Globus pallidus (tissue), 1 donor: ENCODE results near the gene NSMCE4A.
"Not testable (repeated sequence)": the region's sequence is repeated elsewhere in the genome, so short reads cannot be mapped to it uniquely, and the experiment has no call there.

Source experiments
- DNase-seq: peaks from one replicate; pipeline ENCODE4 v3.0.0-alpha.2; 2015; ENCODE audit warnings: low spot score

The NSMCE4A gene

DNA sequence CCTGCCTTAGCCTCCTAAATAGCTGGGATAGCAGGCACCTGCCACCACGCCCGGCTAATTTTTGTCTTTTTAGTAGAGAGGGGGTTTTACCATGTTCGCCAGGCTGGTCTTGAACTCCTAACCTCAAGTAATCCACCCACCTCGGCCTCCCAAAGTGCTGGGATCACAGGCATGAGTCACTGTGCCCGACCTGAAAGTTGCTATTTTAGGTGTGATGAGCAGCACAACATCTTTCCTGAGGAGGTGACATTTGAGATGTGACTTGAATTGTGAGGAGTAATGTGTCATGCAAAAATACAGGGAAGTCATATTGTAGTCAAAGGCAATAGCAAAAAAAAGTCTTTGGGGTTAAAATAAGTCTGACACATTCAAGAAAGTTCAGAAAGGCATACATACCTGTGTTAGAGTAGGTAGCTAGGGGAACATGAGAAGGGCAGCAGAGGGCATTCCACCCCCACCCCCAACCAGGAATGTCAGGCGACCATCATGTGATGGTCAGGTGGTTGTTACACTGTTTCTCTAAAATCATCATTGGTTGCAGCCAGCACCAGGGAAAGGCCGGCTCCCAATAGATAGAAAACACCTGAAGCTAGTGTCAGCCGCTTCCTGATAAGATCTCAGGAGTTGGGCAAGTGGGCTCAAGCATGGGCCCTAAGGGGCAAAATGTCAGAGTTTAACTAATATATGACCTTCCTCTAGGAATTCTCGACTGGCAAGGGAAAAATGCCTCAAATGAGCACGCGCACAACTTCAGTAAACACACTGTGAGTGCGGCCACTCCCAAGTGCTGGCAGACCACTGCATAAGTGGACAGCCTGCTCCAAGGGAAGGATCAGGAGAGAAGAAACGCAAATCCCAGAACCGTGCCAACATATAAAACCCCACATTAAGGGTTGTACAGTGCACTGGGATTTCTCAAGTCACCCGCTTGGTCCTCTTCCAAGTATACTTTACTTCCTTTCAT, 13.6 kb upstream of the NSMCE4A start, which contains the start of gene TACC2:
TACC2 (plus strand) TSS at position 803 of the 964 bp plus-strand sequence. CDS start 32,819 bp downstream, outside the sequence.
- DNase-seq, result no peak

DNA sequence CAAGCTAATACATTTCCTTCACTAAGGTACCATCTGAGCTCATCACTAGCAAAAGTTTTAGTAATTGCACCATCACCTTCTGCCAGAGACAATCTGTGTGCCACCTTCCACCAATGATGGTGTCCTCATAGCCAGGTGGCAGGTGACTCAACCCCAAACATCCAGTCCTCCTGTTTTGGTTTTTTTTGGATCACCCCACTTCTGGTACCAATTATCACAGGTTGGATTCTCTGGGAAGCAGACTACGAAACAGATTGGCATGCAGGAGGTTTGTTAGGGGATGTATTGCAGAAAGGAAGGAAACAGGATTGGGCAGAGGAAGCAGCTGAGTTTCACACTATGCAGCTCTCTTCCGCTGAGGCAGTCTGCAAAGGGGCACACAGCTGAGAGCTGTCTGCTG, 9.4 kb upstream of the NSMCE4A start:
- DNase-seq, result no peak

DNA sequence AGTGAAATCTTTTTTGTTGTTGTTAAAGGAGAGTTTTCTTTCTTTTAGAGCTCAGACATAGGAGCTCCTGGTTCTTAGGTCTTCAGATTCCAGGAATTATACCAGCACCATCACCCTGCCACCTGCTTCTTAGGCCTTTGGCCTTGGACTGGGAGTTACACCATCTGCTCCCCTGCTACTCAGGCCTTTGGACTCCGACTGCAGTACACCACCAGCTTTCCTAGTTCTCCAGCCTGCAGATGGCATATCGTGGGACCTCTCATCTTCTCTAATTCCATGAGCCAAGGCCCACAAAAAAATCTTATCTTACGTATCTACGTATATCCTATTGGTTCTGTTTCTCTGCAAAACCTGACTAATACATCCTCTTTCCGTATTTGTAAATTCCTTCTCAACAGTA, 8.8 kb upstream of the NSMCE4A start:
- no peak for DNase-seq

DNA sequence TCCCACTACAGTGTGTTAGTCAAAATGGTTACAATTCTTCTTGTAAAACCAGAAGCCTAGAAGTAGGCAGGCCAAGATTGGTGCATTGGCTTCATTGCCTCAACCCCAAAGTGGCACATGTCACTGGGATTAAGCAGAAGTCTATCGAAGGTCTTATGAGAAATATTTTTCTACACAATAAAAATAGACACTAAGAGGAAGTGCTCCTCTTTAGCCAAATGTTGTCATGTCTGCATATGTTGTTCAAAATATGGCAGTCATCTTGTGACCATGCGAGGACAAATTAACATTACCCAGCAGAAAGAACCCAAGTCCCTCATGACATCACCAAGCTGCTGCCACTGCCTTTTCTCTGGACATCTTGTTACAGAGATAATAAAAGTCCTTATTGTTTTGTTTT, 6.3 kb upstream of the NSMCE4A start:
- DNase-seq, result no peak

DNA sequence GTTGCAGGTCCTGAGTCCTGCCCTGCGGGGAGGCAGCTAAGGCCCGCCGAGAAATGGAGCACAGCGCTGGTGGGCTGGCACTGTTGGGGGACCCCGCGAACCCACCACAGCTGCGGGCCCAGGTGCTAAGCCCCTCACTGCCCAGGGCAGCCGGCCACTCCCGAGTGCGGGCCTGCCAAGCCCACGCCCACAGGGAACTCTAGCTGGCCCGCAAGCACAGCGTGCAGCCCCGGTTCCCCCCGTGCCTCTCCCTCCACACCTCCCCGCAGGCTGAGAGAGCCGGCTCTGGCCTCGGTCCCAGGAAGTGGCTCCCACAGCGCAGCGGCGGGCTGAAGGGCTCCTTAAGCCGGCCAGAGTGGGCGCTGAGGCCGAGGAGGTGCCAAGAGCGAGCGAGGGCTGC, 3.5 kb upstream of the NSMCE4A start:
- DNase-seq, result no peak

DNA sequence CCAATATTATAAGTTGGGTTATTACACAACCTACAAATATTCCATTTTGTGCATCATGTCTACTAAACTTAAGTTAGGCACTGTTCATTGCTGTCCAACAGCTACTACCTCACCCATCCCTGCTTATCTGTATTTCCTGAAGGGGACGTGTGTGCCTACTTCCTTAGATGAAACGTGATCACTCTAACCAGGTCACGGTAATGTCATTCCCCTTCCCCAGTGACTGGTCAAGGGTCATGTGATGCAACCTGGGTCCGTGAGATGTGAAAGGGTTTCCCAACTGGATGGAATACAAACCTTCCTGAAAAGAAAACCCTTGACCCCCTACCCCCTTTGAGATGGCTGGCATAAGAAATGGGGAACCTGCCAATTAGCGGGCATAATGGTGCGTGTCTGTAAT, 1.6 kb upstream of the NSMCE4A start:
- DNase-seq, result no peak

DNA sequence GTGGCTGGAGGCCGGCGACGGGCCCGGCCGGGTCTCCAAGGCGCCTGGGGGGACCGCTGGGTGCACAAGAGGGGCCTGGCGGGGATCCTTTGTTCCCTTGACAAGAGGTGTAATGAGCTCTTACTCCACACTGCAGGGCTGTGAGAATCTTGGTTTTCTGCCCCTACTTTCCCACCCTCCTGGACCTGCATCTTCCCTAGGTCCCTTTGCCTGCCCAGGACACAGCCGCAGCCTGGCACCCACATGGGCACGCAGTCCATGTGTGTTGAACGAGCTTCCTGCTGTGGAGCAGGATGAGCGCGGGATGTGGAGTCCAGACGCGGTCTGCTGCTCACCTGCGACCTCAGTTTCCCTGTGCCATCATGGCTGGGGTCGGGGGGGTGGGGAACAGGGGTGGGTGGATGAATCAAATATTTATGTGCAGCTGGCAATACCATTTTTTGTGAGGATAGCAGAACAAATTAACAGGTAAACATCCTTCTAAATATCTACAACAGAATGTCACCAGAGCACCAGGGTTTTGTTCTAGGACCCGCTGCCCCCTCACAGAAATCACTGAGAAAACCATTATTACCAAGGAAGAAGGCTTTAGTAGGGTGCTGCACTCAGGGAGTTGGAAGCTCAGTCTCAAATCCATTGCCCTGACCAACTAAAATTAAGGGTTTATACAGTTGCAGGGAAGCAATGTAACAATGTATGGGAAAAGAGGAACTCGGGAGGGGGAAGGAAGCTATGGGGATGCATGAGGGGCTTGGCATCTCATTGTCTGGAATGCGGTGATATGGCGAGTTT, 474 bp upstream of the NSMCE4A start:
- DNase-seq, result no peak

DNA sequence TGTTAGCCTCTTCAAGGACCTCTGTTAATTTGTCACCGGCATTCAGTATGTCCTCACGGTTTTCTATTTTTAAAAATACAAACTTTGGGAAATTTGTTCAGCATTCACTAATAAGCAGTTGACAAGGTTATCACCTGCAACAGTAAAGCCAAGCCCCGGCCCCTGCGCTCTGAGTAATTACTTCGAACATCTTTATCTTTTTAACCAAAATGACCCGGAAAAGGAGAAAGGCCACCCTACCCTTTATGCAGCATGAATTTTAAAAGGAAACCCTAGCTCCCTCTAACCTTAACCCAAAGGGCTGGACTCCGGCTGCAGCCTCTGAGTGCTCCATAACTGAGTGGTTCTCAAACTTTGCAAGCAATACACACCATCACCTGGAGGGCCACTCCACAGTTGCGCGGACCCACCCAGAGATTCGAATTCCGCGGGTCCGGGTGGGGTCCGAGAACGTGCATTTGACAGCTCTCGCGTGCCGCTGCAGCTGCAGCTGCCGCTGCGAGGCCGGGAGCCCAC, 940 bp downstream of the NSMCE4A start:
- DNase-seq, result no peak

DNA sequence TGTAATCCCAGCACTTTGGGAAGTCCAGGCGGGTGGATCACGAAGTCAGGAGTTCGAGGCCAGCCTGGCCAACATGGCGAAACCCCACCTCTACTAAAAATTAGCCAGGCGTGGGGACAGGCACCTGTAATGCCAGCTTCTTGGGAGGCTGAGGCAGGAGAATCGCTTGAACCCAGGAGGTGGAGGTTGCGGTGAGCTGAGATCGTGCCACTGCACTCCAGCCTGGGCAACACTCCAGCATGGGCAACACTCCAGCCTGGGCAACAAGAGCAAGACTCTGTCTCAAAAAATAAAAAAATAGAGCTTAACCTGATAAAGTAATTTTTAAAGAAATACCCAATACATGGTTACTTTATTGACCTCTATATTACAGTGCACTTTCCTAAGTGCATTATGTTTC, 5.9 kb downstream of the NSMCE4A start:
- DNase-seq, result not testable (repeated sequence)

DNA sequence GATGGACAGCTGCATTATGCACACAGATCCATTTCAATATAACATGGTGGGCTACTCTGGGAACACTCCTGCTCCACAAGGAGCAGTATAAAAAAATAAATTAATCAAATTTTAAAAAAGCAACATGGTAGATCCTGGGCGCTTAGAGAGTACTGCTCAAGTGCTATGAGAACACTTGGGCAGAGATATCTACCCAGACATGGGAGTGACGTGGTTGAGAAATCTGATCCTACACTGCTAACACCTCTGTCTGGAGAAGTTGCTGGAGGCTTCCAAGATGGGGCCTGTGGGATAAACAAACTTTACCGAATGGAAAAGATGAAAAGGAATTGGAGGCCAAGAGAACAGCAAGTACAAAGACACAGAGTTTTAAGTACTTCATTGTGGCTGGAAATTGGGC, 9.0 kb downstream of the NSMCE4A start:
- no peak for DNase-seq

DNA sequence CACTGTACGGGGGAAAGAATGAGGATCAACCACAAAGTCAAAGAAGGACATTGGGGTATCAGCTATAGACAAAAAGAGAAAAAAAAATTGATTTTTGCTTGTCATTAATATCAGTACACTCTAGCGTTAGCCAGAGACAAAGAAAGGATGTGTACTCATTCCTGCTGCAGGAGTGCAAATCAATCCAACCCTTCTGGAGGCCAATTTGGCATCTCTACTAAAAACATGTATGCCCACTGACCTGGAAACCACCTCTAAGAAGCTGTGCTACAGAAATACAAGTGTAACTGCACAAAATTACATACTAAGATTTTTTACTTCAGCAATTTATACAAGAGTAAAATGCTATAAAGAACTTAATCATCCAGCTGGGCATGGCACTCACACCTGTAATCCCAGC, 13.6 kb downstream of the NSMCE4A start:
- DNase-seq, result no peak

DNA sequence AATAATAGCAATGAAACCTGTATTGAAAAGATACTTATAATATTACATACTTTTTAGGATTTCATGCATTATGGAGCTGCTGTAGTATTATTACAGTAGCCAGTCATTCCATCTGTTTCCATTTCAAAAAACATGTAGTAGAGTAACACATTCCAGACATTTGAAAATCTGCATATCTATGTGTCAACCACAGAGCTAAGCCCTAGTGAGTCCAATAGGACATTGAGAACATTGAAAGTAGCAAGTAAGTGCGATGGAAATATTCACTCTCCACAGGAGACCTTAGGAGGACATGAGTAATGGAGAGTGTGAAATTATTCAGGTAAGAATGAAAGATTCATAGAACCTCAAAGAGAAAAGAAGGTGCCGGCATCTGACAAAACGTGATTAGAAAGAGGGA, 15.3 kb downstream of the NSMCE4A start:
- no peak for DNase-seq

DNA sequence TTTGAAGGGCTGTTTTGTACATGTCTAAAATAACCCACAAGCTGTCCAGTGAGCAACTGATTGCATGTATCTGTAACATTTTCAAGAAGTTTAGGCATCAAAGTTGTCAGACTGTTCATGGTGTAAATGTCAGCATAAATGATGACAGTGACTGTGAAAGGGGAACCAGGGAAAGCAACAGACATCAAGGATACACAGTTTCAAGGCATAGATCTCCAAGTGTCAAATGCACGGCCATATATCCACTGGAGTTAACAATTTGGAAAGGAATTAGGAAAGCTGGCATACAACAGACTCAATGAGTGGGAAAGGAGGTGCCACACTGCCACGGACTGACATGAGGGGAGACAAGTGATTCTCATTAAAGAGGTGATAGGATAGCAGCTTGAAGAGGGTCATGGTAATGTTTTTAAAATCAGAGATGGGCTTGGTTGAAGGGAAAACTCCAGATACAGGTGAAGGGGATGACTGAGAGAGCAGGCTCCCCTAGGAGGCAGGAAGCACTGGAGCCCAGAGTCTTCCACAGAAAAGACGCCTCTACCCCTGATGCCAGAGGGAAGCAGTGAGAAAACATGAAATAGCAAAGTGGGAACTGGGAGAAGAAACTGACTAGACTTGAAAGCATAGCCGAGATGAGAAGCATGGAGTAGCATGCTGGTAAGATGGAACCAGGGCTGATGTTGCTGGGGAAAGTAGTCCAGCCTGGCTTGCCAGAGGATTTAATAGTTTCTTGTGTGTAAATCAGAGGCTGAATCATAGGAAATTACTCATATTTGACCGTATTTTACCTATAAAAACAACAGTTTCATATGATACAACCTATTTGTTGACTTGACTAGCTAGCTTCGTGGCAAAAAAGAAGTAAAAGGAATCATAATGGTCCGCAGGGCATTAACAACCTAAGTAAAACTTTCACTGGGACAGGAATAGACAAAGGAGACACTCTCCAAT, 18.6 kb downstream of the NSMCE4A start:
- DNase-seq, result no peak

DNA sequence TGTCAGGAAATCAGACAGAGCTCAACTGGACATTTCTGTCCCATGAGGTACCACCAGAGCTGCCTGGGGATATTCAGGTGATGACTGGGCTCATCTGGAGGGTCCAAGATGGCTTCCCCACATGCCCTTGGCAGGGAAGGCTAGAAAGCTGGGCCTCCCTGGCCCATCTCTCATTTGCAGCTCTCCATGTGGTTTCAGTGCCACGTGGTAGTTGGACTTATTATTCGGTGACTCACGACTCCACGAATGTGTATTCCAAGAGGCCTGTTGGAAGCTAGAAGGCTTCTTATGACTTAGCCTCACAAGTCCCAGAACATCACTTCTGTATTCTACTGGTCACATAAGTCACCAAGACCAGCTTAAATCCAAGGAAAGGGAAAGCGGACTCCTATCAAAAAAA, 22.8 kb downstream of the NSMCE4A start:
- DNase-seq, result no peak

DNA sequence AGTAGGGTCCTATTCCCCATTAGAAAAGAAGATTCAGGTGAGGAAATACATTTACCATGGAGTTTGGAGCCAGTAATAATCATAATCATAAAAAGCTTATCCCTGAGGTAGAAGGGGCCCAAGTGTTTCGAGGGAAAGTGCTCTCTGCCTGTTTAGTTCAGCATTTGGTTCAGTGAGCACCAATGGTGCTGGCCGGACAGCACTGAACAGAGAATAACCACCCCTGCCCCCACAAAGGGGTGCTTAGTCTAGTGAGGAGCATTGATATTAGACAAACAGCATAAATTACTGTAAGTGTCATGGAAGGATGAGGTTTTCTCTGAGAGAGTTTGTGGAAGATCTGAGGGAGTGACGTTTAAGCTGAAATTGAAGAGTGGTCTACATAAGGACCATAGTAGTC, 25.6 kb downstream of the NSMCE4A start:
- DNase-seq, result no peak

DNA sequence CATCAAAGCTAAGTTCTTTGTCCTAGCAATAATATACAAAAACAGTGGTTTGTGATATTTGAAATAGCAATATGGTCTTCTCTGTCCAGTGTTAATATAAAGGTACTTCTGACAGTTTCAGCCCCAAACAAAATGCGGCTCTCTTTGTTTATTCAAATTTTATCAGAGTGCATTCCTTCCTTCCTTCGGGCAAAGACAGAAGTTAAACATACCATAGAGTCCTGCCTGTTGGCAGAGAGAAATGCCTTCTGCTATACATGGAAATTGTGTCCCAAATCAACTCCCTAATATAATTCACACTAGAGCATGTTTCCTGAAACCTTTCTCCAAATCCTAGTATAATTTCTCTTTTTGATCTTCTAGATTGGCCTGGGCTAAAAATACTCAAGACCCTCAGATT, 26.0 kb downstream of the NSMCE4A start:
- no peak for DNase-seq

DNA sequence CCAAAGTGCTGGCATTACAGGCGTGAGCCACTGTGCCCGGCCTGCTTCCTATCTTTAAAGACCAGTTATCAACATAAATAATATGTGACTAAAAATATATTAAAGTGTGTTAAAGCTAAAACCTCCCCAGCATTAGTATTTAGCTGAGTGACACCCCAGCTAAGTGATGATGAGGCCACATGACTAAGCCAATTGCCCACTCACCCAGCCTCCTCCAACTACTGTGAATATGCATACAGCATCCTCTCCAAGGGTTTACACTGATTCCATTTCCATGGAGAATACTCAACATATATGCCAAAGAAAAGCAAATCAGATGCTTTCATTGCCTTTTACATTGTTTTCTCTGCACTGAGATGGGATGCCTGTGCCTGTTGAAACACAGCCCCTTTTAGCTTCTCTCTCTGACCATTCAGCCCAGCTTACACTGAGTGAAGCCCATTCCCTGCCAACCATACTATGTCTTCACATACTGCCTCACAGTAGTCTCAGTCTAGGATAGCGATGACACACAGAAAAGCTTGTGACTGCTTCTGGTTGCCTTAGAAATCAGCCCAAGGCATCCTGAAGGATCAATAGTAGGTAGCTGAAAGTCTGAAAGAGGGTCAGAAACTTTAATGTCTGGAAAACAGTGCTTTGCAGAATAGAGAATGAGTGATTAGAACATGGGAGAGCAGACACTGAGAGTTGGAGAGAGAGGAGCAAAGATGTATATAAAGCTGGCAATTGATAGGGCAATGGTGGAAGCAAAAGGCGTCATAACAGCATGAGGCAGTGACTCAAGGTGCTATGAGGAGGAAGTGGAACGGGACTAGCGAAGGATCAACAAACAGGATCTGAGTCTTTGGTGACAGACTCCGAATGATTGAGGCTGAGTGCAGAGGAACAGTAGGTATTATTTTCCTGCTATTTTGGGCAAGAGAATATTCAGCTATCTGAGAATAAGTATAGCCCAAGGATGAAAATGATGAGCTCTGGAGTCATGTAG, 27.4 kb downstream of the NSMCE4A start:
- DNase-seq, result no peak

DNA sequence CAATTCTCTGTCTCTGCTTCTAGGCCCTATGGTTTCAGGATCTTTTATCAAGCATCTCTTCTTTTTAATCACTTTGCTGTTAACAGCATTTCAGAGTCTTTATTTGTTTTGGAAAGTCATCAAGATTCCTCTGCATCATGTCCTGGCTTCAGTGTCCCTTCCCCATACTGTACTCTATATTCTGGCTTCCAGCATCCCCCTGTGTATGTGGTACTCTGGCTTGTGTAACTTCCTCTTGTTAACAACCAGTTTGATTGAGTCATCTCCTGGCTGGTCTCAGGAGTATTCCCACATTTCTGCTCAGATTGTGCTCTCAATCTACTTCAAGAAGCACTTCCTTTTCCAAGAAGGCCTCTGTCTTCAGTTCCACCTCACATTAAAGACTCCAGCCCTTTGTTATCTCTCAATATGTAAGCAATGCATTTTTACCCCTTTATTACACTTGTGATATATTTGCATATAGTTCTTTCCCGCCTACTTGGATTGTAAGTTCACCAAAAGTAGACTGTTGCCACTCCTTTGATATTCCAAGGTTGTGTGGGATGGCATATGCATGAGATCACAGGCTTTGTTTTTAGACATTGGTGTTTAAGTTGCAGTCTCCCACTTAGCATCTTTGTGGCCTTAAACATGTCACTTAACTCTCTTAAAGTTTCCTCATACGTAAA, 32.1 kb downstream of the NSMCE4A start:
- DNase-seq, result no peak

DNA sequence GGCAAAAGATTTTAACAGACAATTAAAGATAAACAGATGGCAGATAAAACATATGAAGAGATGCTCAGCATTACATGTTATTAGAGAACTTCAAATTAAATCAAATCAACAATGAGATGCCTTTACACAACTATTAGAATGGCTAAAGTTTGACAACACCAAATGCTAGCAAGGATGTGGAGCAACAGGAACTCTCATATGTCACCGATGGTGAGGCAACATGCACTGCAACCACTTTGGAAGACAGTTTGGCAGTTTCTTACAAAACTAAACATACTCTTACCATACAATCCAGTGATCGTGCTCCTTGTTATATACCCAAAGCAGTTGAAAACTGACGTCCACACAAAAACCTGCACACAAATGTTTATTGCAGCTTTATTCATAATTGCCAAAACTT, 33.5 kb downstream of the NSMCE4A start:
- no peak for DNase-seq

DNA sequence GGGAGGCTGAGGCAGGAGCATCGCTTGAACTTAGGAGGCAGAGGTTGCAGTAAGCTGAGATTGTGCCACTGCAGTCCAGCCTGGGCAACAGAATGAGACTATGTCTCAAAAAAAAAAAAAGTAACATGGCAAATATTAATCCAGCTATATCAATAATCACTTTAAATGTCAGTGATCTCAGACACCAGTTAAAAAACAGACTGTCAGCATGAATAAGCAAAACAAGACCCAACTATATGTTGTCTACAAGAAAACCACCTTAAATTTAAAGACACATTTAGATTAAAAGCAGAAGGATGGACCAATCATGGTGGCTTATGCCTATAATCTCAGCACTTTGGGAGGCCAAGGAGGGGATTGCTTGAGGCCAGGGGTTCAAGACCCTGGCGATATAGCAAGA, 38.7 kb downstream of the NSMCE4A start:
- no peak for DNase-seq
